Measurements from ENCODE around the gene NR2E1.

The NR2E1 gene

GRCh38 chr6:108165714-108166663, at the start of gene NR2E1:
NR2E1 (plus strand) TSS chr6:108166022; CDS start chr6:108166766, 744 bp downstream.
- peak; percentile 60 for DNase-seq (ENCODE audit: low spot score)

- DNase-seq (ENCODE audit: low spot score) = peak; percentile 49
Measured at GRCh38 chr6:108116546-108117426, 49.0 kb upstream of the NR2E1 start.

GRCh38 chr6:108117427-108118358, 48.1 kb upstream of the NR2E1 start:
- peak; percentile 67 for DNase-seq (ENCODE audit: low spot score)

- no peak for DNase-seq (ENCODE audit: low spot score)
Measured at GRCh38 chr6:108118359-108118724, 47.5 kb upstream of the NR2E1 start.

GRCh38 chr6:108118810-108119768, 46.7 kb upstream of the NR2E1 start:
- peak; percentile 64 for DNase-seq (ENCODE audit: low spot score)

- DNase-seq (ENCODE audit: low spot score) = no peak
Measured at GRCh38 chr6:108119769-108120141, 46.1 kb upstream of the NR2E1 start.

- peak; percentile 50 for DNase-seq (ENCODE audit: low spot score)
Measured at GRCh38 chr6:108120311-108120710, 45.5 kb upstream of the NR2E1 start.

GRCh38 chr6:108121612-108122011, 44.2 kb upstream of the NR2E1 start:
- no peak for DNase-seq (ENCODE audit: low spot score)

GRCh38 chr6:108123481-108123929, 42.3 kb upstream of the NR2E1 start:
- no peak for DNase-seq (ENCODE audit: low spot score)

GRCh38 chr6:108123946-108124345, 41.9 kb upstream of the NR2E1 start:
- peak; percentile 54 for DNase-seq (ENCODE audit: low spot score)

GRCh38 chr6:108127056-108127455, 38.8 kb upstream of the NR2E1 start:
- no peak for DNase-seq (ENCODE audit: low spot score)

- no peak for DNase-seq (ENCODE audit: low spot score)
Measured at GRCh38 chr6:108127826-108128225, 38.0 kb upstream of the NR2E1 start.

GRCh38 chr6:108130262-108130661, 35.6 kb upstream of the NR2E1 start:
- DNase-seq (ENCODE audit: low spot score) = no peak

GRCh38 chr6:108132863-108133262, 33.0 kb upstream of the NR2E1 start:
- DNase-seq (ENCODE audit: low spot score) = no peak

GRCh38 chr6:108133594-108134179, 32.1 kb upstream of the NR2E1 start:
- DNase-seq (ENCODE audit: low spot score) = peak; percentile 92

GRCh38 chr6:108134213-108134970, 31.4 kb upstream of the NR2E1 start:
- no peak for DNase-seq (ENCODE audit: low spot score)

GRCh38 chr6:108142240-108142639, 23.6 kb upstream of the NR2E1 start:
- no peak for DNase-seq (ENCODE audit: low spot score)

GRCh38 chr6:108145639-108146038, 20.2 kb upstream of the NR2E1 start:
- no peak for DNase-seq (ENCODE audit: low spot score)

- no peak for DNase-seq (ENCODE audit: low spot score)
Measured at GRCh38 chr6:108152446-108152845, 13.4 kb upstream of the NR2E1 start.
